ENCODE measurements around the gene SMO.

DNA sequence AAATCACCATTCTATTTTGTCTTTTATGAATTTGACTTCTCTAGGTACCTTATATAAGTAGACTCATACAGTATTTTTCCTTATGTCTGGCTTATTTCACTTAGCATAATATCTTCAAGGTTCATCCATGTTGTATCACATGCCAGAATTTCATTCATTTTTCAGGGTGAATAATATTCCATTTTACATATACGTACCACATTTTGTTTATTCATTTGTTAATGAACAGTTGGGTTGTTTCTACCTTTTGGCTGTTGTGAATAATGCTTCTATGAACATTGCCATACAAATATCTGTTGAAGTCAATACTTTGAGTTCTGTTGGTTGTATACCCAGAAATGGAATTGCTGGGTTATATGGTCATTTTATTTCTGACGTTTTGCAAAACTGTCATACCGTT lies 57.1 kb downstream of the SMO start:
- TF ChIP-seq TAF1 (IDR thresholded peaks at IDR 0.05; ENCODE audit: borderline replicate concordance, insufficient read depth, low read length) (no peak), POLR2AphosphoS5 (IDR thresholded peaks at IDR 0.05; ENCODE audit: low read depth, low read length) (no peak), FOXP2 (optimal IDR thresholded peaks at IDR 0.05; ENCODE audit: borderline replicate concordance, extremely low read depth, extremely low read length, insufficient read depth) (no peak), SIN3A (IDR thresholded peaks at IDR 0.05; ENCODE audit: borderline replicate concordance, insufficient read depth, low read length) (no peak)
- TF ChIP-seq, protein P1, sequence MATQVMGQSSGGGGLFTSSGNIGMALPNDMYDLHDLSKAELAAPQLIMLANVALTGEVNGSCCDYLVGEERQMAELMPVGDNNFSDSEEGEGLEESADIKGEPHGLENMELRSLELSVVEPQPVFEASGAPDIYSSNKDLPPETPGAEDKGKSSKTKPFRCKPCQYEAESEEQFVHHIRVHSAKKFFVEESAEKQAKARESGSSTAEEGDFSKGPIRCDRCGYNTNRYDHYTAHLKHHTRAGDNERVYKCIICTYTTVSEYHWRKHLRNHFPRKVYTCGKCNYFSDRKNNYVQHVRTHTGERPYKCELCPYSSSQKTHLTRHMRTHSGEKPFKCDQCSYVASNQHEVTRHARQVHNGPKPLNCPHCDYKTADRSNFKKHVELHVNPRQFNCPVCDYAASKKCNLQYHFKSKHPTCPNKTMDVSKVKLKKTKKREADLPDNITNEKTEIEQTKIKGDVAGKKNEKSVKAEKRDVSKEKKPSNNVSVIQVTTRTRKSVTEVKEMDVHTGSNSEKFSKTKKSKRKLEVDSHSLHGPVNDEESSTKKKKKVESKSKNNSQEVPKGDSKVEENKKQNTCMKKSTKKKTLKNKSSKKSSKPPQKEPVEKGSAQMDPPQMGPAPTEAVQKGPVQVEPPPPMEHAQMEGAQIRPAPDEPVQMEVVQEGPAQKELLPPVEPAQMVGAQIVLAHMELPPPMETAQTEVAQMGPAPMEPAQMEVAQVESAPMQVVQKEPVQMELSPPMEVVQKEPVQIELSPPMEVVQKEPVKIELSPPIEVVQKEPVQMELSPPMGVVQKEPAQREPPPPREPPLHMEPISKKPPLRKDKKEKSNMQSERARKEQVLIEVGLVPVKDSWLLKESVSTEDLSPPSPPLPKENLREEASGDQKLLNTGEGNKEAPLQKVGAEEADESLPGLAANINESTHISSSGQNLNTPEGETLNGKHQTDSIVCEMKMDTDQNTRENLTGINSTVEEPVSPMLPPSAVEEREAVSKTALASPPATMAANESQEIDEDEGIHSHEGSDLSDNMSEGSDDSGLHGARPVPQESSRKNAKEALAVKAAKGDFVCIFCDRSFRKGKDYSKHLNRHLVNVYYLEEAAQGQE (IDR thresholded peaks at IDR 0.05; ENCODE audit: insufficient read depth in 1 of 2, low read depth in 2 of 2, low read length in 2 of 2), result no peak

All from PFSK-1 (cell line).